Activated T-cell treated with anti-CD3 and anti-CD28 coated beads, Interleukin-2, amount 50 U/mL, for 72 hours (primary cell): ENCODE data around the gene VSX1. TPM values are rescaled to one million over a fixed set of nuclear protein-coding genes. Genes with fewer than 3 reads are reported as not detected.
A peak's percentile ranks its signal among the peaks of the same experiment; 100 is the strongest.

ENCODE experiments used
- ATAC-seq, 2 donors: fragments of 150-1000 bp; cut with Tn5 transposase; replicated peaks in 1 of 2; 2 replicates each; pipeline ENCODE4 v1.10.0; 2021; ENCODE audit warnings: moderate library complexity in 2 of 2, mild to moderate bottlenecking in 1 of 2
- DNase-seq, 2 donors: peaks; one replicate each; pipeline ENCODE4 v3.0.0; 2021 to 2022; ENCODE audit warnings: mixed read lengths in 1 of 2
- H3K27ac Mint-ChIP-seq: one replicate; pipeline ENCODE4 v1.8.0; 2022; ENCODE audit warnings: mild to moderate bottlenecking, moderate library complexity, mixed read lengths
- H3K27me3 Mint-ChIP-seq: one replicate; pipeline ENCODE4 v1.8.0; 2022; ENCODE audit warnings: low read depth, mixed read lengths
- H3K36me3 Mint-ChIP-seq, 2 donors: one replicate each; pipeline ENCODE4 v1.8.0; 2022; ENCODE audit warnings: mixed read lengths in 2 of 2, mild to moderate bottlenecking in 1 of 2; ENCODE audit not compliant: insufficient read depth in 2 of 2
- H3K4me1 Mint-ChIP-seq: one replicate; pipeline ENCODE4 v1.8.0; 2022; ENCODE audit warnings: low read depth, mixed read lengths
- H3K4me3 Mint-ChIP-seq, 2 donors: one replicate each; pipeline ENCODE4 v1.8.0; 2022; ENCODE audit warnings: mild to moderate bottlenecking in 2 of 2, mixed read lengths in 2 of 2, moderate library complexity in 2 of 2
- H3K9me3 Mint-ChIP-seq, 2 donors: one replicate each; pipeline ENCODE4 v1.8.0; 2022; ENCODE audit warnings: mixed read lengths in 2 of 2
- total RNA-seq, 2 donors: library from RNA; stranded (reverse); gene quantifications; one replicate each; pipeline ENCODE4 v1.2.3, GENCODE V29; 2022

VSX1 gene
- total RNA-seq, 2 donors from 2014 or later, result 0.12 TPM; not detected in 1

- no peak overlapping the region for H3K27ac Mint-ChIP-seq
- ATAC-seq (peak; percentile 23), DNase-seq (no peak)
- H3K9me3 Mint-ChIP-seq, result no peaks in the 10 kb centered on the region
- H3K36me3 Mint-ChIP-seq, result no peaks in the 10 kb centered on the region
- H3K4me3 Mint-ChIP-seq, result peak overlapping the region; percentile 80 to 82
- peaks cover 74% of the 10 kb centered on the region for H3K27me3 Mint-ChIP-seq
- H3K4me1 Mint-ChIP-seq, result peaks cover 32% of the 10 kb centered on the region
Observed at GRCh38 chr20:25083141-25083772, 1.3 kb upstream of the VSX1 start.

GRCh38 chr20:25082498-25082873, 545 bp upstream of the VSX1 start:
- Mint-ChIP-seq H3K27ac (no peak overlapping the region), H3K4me3 (peak overlapping the region; percentile 80 to 82), H3K36me3 (no peaks in the 10 kb centered on the region), H3K4me1 (peaks cover 38% of the 10 kb centered on the region), H3K9me3 (no peaks in the 10 kb centered on the region), H3K27me3 (peaks cover 82% of the 10 kb centered on the region)
- DNase-seq (no peak), ATAC-seq (no peak)

- ATAC-seq (peak in 1 of 2 donors; percentile 25), DNase-seq (peak in 1 of 2 donors; percentile 51)
- Mint-ChIP-seq H3K4me3 (peak overlapping the region in 1 of 2 donors; percentile 51), H3K9me3 (no peaks in the 10 kb centered on the region), H3K4me1 (peaks cover 45% of the 10 kb centered on the region), H3K27me3 (peaks cover 88% of the 10 kb centered on the region), H3K36me3 (no peaks in the 10 kb centered on the region), H3K27ac (no peak overlapping the region)
Observed at GRCh38 chr20:25081065-25081729, 744 bp downstream of the VSX1 start.

- Mint-ChIP-seq H3K27ac (no peak overlapping the region), H3K9me3 (no peaks in the 10 kb centered on the region), H3K27me3 (peaks cover 80% of the 10 kb centered on the region), H3K4me3 (no peak overlapping the region), H3K36me3 (no peaks in the 10 kb centered on the region), H3K4me1 (peaks cover 38% of the 10 kb centered on the region)
- ATAC-seq (no peak), DNase-seq (no peak)
Observed at GRCh38 chr20:25079171-25079570, 2.8 kb downstream of the VSX1 start.

- H3K27ac Mint-ChIP-seq, result no peak overlapping the region
- peaks cover 75% of the 10 kb centered on the region for H3K27me3 Mint-ChIP-seq
- no peak for DNase-seq
- H3K9me3 Mint-ChIP-seq, result no peaks in the 10 kb centered on the region
- no peak for ATAC-seq
- no peaks in the 10 kb centered on the region for H3K36me3 Mint-ChIP-seq
- peaks cover 33% of the 10 kb centered on the region for H3K4me1 Mint-ChIP-seq
- no peak overlapping the region for H3K4me3 Mint-ChIP-seq
Observed at GRCh38 chr20:25078662-25079061, 3.3 kb downstream of the VSX1 start.

DNA sequence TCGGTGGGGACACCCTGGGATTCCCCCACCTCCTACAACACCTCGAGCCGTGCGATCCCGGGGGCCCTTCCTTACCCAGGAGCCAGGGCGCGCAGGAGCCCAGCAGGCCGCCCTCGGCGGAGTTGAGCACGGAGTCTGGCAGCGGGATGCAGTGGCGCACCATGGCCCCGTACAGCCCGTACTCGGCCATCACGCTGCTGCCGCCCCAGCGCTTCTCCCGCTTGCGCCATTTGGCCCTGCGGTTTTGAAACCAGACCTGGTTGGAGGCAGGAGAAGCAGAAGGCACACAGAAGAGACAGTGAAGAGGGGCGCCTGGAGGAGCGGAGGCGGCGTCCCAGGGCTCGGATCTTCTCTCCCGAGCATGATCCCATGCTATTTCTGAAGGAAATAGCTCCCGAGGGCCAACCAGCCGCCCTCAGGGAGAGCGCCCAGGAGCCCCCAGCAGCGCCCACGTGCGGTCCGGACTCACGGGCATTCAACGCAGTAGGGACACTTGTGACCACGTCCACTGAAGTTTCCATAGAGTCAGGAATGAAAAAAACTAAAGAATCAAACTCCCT, 4.3 kb downstream of the VSX1 start:
- H3K27ac Mint-ChIP-seq, result no peak overlapping the region
- H3K27me3 Mint-ChIP-seq, result peaks cover 67% of the 10 kb centered on the region
- peak overlapping the region; percentile 70 to 84 for H3K4me3 Mint-ChIP-seq
- H3K36me3 Mint-ChIP-seq, result no peaks in the 10 kb centered on the region
- ATAC-seq (peak; percentile 34 to 50), DNase-seq (peak in 1 of 2 donors; percentile 18)
- peaks cover 26% of the 10 kb centered on the region for H3K4me1 Mint-ChIP-seq
- no peaks in the 10 kb centered on the region for H3K9me3 Mint-ChIP-seq

DNA sequence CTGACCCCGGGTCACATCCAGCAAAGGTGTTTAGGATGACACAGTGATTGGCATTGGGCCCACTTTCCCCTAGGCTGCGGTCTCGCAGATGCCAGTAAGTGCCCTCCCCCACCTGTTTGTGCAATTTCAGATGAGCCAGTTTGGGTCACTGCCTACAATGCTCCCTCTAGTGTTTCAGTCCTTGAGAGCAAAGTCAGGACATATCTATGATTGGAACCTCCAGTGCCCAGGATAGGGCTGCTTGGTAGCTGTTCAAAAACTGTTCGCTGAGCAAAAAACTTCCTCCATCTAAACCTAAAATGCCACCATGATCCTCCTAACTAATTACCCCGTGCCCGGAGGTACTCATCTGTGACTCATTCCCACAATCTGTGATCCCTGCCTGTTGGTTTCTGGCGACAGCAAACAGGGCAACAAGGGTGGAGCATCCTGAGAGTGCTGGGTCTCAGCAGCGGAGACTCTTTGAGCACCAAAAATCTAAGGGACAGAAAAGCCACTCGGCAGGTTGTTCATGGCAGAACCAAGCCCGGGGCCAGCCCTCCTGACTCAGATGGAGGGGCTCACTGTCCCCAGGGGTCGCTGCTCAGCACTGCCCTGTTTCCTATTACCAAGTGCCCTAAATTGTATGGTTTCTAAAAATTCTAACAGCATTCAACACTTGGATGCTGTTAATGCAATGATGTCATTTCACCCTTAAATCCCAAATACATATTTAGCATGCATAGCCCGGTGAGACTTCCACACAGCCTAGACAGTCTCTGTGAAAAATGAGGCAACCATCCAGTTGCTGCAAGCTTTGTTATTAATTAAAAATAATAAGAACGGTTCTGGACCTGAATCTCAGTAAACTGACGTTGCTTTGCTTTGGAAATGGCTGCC, 5.0 kb downstream of the VSX1 start:
- no peak overlapping the region for H3K27ac Mint-ChIP-seq
- DNase-seq (peak in 1 of 2 donors; percentile 37), ATAC-seq (peak; percentile 66 to 70)
- peaks cover 60% of the 10 kb centered on the region for H3K27me3 Mint-ChIP-seq
- H3K4me1 Mint-ChIP-seq, result peaks cover 21% of the 10 kb centered on the region
- peak overlapping the region; percentile 70 to 84 for H3K4me3 Mint-ChIP-seq
- H3K36me3 Mint-ChIP-seq, result no peaks in the 10 kb centered on the region
- no peaks in the 10 kb centered on the region for H3K9me3 Mint-ChIP-seq

GRCh38 chr20:25076201-25076600, 5.7 kb downstream of the VSX1 start:
- ATAC-seq, result no peak
- Mint-ChIP-seq H3K27ac (no peak overlapping the region), H3K4me3 (no peak overlapping the region), H3K27me3 (peaks cover 58% of the 10 kb centered on the region), H3K9me3 (no peaks in the 10 kb centered on the region), H3K4me1 (peaks cover 20% of the 10 kb centered on the region), H3K36me3 (no peaks in the 10 kb centered on the region)
- no peak for DNase-seq

DNA sequence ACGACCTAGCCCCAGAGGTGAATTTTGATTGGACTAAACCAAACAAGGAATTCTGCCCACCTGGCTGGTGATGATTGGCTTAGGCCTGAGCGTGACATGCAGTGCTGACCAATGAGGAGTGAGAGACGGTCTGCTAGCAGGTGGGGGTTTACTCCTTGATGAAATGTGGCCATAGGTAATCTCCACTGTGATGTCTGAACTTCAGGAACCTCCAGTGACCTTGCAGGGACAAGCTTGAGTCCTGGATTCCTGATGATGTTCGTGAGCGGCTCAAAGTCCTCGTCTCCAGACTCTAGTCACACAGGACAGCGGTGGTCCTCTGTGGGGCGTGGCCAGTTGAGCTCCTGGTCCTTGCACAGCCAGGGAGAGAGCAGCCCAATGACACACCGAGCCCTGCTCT, 8.4 kb downstream of the VSX1 start:
- Mint-ChIP-seq H3K4me3 (no peak overlapping the region), H3K9me3 (no peaks in the 10 kb centered on the region), H3K4me1 (peaks cover 15% of the 10 kb centered on the region), H3K27ac (no peak overlapping the region), H3K27me3 (peaks cover 32% of the 10 kb centered on the region), H3K36me3 (no peaks in the 10 kb centered on the region)
- ATAC-seq, result no peak
- DNase-seq, result no peak

DNA sequence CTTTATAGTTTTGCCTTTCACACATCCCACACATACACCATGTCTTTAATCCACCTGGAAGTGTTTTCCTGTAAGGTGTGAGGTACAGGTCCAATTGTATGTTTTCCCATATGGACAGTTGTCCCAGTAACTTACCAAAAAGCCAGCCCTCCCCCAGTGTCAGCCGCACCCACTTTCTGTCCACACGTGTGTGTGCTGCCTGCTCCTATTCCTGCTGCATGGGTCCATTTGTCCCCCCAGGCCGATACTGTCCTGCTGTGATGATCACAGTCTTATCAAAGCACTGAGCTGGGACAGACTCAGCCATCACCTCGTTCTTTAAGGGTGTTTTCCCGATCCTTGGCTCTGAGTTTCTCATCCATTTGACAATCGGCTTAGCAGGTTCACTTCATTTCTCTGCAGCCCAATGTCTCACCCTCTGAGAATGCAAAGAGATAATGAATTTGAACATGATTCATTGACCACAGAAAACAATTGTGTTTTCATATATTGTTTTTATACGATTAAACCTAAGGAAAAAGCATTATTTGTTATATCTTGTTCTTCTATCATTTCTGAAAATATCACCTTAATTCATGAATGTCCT, 9.6 kb downstream of the VSX1 start:
- H3K4me3 Mint-ChIP-seq, result no peak overlapping the region
- DNase-seq (no peak), ATAC-seq (no peak)
- peaks cover 7% of the 10 kb centered on the region for H3K4me1 Mint-ChIP-seq
- H3K36me3 Mint-ChIP-seq, result no peaks in the 10 kb centered on the region
- peaks cover 20% of the 10 kb centered on the region for H3K27me3 Mint-ChIP-seq
- H3K27ac Mint-ChIP-seq, result no peak overlapping the region
- H3K9me3 Mint-ChIP-seq, result no peaks in the 10 kb centered on the region

GRCh38 chr20:25071734-25072133, 10.2 kb downstream of the VSX1 start:
- DNase-seq (no peak), ATAC-seq (no peak)
- Mint-ChIP-seq H3K27me3 (peaks cover 14% of the 10 kb centered on the region), H3K27ac (no peak overlapping the region), H3K36me3 (no peaks in the 10 kb centered on the region), H3K4me3 (no peak overlapping the region), H3K4me1 (peaks cover 2% of the 10 kb centered on the region), H3K9me3 (no peaks in the 10 kb centered on the region)

- H3K4me3 Mint-ChIP-seq, result no peak overlapping the region
- ATAC-seq, result no peak
- no peaks in the 10 kb centered on the region for H3K36me3 Mint-ChIP-seq
- DNase-seq, result no peak
- no peak overlapping the region for H3K27ac Mint-ChIP-seq
- H3K27me3 Mint-ChIP-seq, result peaks cover 12% of the 10 kb centered on the region
- H3K9me3 Mint-ChIP-seq, result no peaks in the 10 kb centered on the region
- no peaks in the 10 kb centered on the region for H3K4me1 Mint-ChIP-seq
Observed at GRCh38 chr20:25070821-25071473, 11.0 kb downstream of the VSX1 start.
